ENCODE measurements around the gene KRTAP13-4. TPM values are rescaled to one million over a fixed set of nuclear protein-coding genes. Genes with fewer than 3 reads are reported as not detected.

The KRTAP13-4 gene
- total and polyA plus RNA-seq, 8 donors, result not detected

DNA sequence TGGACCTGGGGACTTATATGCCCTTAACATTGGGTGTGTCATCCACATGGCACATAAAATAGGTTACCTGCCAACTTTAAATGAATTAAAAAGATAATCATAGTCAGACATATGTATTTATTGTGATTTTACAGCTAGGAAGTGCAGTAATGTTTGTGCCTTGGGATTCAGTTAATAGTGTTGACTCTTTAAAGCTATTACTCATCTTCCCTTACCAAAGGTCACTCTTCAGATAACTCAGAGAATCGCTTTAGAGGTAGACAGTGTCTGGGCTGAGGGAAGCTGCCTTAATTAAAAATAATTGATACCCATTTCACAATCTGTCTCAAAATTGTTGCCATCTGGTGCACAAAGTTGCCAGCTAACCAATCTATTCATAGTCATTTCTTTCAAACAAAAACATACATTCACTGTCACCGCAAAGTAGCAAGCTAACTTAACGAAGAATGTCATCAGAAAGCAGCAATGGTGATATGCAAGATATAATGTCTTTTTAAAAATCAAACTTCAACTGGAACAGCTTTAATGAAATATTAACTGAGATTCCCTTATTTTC lies 7.1 kb downstream of the KRTAP13-4 start:
- TF ChIP-seq, protein P1, sequence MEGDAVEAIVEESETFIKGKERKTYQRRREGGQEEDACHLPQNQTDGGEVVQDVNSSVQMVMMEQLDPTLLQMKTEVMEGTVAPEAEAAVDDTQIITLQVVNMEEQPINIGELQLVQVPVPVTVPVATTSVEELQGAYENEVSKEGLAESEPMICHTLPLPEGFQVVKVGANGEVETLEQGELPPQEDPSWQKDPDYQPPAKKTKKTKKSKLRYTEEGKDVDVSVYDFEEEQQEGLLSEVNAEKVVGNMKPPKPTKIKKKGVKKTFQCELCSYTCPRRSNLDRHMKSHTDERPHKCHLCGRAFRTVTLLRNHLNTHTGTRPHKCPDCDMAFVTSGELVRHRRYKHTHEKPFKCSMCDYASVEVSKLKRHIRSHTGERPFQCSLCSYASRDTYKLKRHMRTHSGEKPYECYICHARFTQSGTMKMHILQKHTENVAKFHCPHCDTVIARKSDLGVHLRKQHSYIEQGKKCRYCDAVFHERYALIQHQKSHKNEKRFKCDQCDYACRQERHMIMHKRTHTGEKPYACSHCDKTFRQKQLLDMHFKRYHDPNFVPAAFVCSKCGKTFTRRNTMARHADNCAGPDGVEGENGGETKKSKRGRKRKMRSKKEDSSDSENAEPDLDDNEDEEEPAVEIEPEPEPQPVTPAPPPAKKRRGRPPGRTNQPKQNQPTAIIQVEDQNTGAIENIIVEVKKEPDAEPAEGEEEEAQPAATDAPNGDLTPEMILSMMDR (IDR thresholded peaks at IDR 0.05), result no peak
- Histone ChIP-seq H3K27me3 (no peaks in the 10 kb centered on the region), H3K9me3 (no peaks in the 10 kb centered on the region), H3K4me1 (no peaks in the 10 kb centered on the region), H3K36me3 (no peaks in the 10 kb centered on the region), H3K4me3 (no peak overlapping the region), H3K27ac (no peak overlapping the region)
- intact Hi-C loops (cut with DNase I), result no loop called here
- ATAC-seq (no peak), DNase-seq (no peak)

DNA sequence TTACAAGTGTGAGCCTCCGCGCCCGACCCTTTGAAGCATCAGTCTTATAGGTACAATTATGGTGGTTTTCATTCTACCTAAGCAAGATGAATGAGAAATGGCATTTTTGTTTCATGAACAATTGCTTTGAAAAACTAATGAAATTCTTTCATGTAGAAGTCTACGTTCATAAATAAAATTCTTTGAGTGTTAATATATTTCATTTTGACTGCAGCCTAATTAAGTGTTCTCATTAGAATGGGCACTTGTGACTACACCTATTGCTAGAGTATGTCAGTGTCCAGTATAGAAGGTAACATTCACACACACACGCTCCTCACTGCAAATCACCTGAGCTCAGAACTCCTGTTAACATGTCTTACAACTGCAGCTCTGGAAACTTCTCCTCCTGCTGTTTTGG lies 10.0 kb downstream of the KRTAP13-4 start, which contains the start of gene KRTAP15-1:
Gene KRTAP15-1 (plus strand): TSS at position 301 of the 400 bp plus-strand sequence. CDS start 53 bp downstream, at position 354.
- no peaks in the 10 kb centered on the region for H3K27me3 ChIP-seq

DNA sequence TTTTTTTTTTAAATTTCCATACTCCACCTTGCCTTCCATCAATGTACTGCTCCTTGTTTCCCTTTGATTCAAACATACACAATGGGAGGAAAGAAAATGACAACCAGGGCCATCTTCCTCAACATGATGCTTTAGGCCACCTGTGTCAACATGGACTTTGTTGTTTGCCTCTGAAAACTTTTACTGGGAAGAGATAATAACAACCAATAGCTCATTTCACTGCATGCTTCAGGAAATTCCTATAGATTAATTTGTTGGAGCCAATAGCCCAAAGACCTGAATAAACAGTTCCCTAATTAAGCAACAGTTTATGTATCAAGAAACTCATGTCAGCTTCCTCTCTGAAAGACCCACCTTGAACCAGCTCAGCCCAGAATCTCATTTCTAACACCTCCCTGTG lies 13.2 kb downstream of the KRTAP13-4 start:
- DNase-seq (no peak), ATAC-seq (no peak)
- Histone ChIP-seq H3K27ac (no peak overlapping the region), H3K9me3 (no peaks in the 10 kb centered on the region), H3K36me3 (no peaks in the 10 kb centered on the region), H3K27me3 (no peaks in the 10 kb centered on the region), H3K4me1 (no peaks in the 10 kb centered on the region), H3K4me3 (no peak overlapping the region)
- TF ChIP-seq, protein P1 (IDR thresholded peaks at IDR 0.05), result no peak
- intact Hi-C loops (cut with DNase I), result no loop called here

More for the DNA sequence above, 10.0 kb downstream of the KRTAP13-4 start, which contains the start of gene KRTAP15-1:
- no peaks in the 10 kb centered on the region for H3K9me3 ChIP-seq
- H3K27ac ChIP-seq, result no peak within 1 kb of the TSS
- TF ChIP-seq, protein P1 (IDR thresholded peaks at IDR 0.05), result no peak
- H3K4me1 ChIP-seq, result no peaks in the 10 kb centered on the region
- intact Hi-C loops (cut with DNase I), result no loop called here
- no peak within 1 kb of the TSS for H3K4me3 ChIP-seq
- no peak for DNase-seq
- no peak for ATAC-seq
- no peaks in the 10 kb centered on the region for H3K36me3 ChIP-seq

DNA sequence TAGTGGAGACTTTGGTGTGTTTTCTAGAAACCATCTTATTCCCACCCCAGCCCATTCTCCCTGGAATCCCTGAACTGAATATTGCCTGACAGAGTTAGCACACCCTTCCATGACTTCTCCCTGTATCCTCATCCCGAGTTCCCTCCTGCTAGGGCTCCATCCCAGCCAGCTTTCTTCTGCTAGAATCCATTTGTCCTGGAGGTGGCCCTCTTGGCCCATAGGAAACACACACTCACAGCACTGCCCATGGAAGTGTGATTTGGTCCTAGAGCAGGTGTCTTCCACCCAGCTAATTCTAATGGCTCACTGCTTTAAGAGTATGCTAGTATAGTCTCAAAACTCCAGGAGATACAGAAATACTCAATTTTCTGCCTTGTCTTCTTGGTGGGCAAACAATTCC lies 14.2 kb downstream of the KRTAP13-4 start:
- H3K4me3 ChIP-seq, result no peak overlapping the region
- no peak for DNase-seq
- ATAC-seq, result no peak
- H3K27ac ChIP-seq, result no peak overlapping the region
- no peaks in the 10 kb centered on the region for H3K4me1 ChIP-seq
- intact Hi-C loops (cut with DNase I), result no loop called here
- TF ChIP-seq, protein P1 (IDR thresholded peaks at IDR 0.05), result no peak
- no peaks in the 10 kb centered on the region for H3K9me3 ChIP-seq
- H3K27me3 ChIP-seq, result no peaks in the 10 kb centered on the region
- H3K36me3 ChIP-seq, result no peaks in the 10 kb centered on the region

DNA sequence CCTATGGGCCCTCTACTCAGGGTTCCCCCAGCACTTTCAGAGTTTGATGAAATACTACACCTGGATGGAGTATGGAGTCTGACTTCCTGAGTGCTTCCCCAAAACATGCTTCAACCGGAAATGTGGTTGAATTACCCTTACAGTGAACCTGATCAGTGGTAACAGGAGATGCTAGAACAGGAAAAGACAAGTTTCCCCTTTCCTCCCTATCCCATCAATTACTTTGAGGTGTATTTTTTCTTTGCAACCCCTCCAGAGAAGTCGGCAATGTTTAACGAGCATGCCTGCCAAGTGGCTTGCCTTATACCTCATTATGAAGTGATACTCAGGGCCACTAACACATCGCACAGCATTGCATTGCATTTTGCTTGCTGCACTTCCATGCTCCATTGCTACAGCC lies 17.0 kb downstream of the KRTAP13-4 start:
- no peak for DNase-seq
- intact Hi-C loops (cut with DNase I), result no loop called here
- no peak for ATAC-seq

More for the DNA sequence above, 17.0 kb downstream of the KRTAP13-4 start:
- Histone ChIP-seq H3K9me3 (no peaks in the 10 kb centered on the region), H3K27me3 (no peaks in the 10 kb centered on the region), H3K4me1 (no peaks in the 10 kb centered on the region), H3K36me3 (no peaks in the 10 kb centered on the region), H3K4me3 (no peak overlapping the region), H3K27ac (no peak overlapping the region)
- TF ChIP-seq, protein P1 (IDR thresholded peaks at IDR 0.05), result no peak

Measured in left lung (tissue), 10 donors.